ENCODE data around the gene C1QL1. TPM values are rescaled to one million over a fixed set of nuclear protein-coding genes. Genes with fewer than 3 reads are reported as not detected.

Gene C1QL1
- total and polyA plus RNA-seq, 2 of the 13 experiments (the other 11 are each of a cell fraction or from before 2014, with no cell fraction given): 0.11 TPM

DNA sequence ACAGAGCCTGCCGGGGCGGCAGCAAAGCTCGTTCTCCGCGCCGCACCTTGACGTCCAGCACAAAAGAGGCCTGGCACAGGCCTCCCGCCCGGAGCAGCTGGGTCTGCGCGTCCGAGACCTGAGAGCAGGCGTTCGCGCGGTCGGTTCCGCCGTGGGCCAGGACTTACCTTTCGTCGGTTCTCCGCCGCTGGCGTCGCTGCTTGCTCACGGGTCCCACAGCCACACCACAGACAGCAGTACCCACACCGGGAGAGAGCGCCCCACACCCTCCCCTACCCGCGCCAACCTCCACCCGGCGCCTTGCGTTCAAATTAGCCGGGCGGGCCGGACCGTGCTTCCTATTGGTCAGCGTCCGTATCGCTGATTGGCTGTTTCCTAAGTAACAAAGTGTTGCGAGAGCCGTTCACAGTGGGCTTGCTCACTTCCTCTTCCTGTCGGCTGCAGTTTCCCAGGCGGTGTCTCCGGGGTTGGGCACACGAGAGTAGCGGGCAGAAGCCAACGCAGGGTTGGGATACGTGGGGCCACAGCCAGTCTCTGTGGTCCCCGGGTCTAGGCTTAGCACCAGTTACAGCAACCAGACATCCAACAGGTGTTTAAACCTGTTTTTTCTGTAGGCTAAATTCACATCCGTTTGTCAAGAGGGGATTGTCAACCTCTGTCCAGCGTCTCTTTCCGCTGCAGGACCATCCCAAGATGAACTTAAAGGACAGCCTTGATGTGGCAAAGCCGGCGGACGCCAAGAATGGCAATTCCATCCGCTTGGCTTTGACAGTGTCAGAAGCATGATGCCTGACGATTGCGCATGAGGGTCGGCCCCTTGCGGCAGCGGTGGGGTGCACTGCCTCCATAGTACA lies 20.4 kb downstream of the C1QL1 start, which contains the start of gene KIF18B (continued):
- TF ChIP-seq ZNF614 (CRISPR knock-in tag; IDR thresholded peaks at IDR 0.05; ENCODE audit: borderline replicate concordance) (no peak; the same call in 1 of the 2 replicates), ZIK1 (CRISPR knock-in tag; IDR thresholded peaks at IDR 0.05; ENCODE audit: borderline replicate concordance, low read depth) (no peak), ZNF430 (CRISPR knock-in tag; IDR thresholded peaks at IDR 0.05) (no peak; the same call in 1 of the 2 replicates), GABPA (IDR thresholded peaks at IDR 0.05; ENCODE audit: low read depth, low read length) (peak; percentile 83), GABPA (CRISPR knock-in tag; IDR thresholded peaks at IDR 0.05; ENCODE audit: low read depth) (peak; percentile 95), ZNF343 (CRISPR knock-in tag; IDR thresholded peaks at IDR 0.05) (no peak; the same call in 1 of the 2 replicates), ZNF737 (CRISPR knock-in tag; IDR thresholded peaks at IDR 0.05; ENCODE audit: borderline replicate concordance) (peak; percentile 89; the same call in 1 of the 2 replicates), MIER3 (CRISPR knock-in tag; IDR thresholded peaks at IDR 0.05; ENCODE audit: borderline replicate concordance) (no peak), TCF7 (IDR thresholded peaks at IDR 0.05; ENCODE audit: low read depth) (no peak), JDP2 (CRISPR knock-in tag; IDR thresholded peaks at IDR 0.05; ENCODE audit: borderline replicate concordance) (no peak), ZNF296 (CRISPR knock-in tag; conservative IDR thresholded peaks at IDR 0.05) (0 out of 2 replicates have a peak, but pooled peaks have one; percentile 41), ZKSCAN1 (IDR thresholded peaks at IDR 0.05; ENCODE audit: low read length) (no peak), ZSCAN21 (CRISPR knock-in tag; IDR thresholded peaks at IDR 0.05; ENCODE audit: borderline replicate concordance) (no peak; the same call in 1 of the 2 replicates)
- TF ChIP-seq, protein P1, sequence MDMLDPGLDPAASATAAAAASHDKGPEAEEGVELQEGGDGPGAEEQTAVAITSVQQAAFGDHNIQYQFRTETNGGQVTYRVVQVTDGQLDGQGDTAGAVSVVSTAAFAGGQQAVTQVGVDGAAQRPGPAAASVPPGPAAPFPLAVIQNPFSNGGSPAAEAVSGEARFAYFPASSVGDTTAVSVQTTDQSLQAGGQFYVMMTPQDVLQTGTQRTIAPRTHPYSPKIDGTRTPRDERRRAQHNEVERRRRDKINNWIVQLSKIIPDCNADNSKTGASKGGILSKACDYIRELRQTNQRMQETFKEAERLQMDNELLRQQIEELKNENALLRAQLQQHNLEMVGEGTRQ (IDR thresholded peaks at IDR 0.05; ENCODE audit: low read depth, low read length): no peak
- TF ChIP-seq, protein P1 (CRISPR knock-in tag; IDR thresholded peaks at IDR 0.05; ENCODE audit: borderline replicate concordance): no peak
- TF ChIP-seq, protein P2, sequence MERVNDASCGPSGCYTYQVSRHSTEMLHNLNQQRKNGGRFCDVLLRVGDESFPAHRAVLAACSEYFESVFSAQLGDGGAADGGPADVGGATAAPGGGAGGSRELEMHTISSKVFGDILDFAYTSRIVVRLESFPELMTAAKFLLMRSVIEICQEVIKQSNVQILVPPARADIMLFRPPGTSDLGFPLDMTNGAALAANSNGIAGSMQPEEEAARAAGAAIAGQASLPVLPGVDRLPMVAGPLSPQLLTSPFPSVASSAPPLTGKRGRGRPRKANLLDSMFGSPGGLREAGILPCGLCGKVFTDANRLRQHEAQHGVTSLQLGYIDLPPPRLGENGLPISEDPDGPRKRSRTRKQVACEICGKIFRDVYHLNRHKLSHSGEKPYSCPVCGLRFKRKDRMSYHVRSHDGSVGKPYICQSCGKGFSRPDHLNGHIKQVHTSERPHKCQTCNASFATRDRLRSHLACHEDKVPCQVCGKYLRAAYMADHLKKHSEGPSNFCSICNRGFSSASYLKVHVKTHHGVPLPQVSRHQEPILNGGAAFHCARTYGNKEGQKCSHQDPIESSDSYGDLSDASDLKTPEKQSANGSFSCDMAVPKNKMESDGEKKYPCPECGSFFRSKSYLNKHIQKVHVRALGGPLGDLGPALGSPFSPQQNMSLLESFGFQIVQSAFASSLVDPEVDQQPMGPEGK (CRISPR knock-in tag; IDR thresholded peaks at IDR 0.05): peak; percentile 45
- TF ChIP-seq, protein P3, sequence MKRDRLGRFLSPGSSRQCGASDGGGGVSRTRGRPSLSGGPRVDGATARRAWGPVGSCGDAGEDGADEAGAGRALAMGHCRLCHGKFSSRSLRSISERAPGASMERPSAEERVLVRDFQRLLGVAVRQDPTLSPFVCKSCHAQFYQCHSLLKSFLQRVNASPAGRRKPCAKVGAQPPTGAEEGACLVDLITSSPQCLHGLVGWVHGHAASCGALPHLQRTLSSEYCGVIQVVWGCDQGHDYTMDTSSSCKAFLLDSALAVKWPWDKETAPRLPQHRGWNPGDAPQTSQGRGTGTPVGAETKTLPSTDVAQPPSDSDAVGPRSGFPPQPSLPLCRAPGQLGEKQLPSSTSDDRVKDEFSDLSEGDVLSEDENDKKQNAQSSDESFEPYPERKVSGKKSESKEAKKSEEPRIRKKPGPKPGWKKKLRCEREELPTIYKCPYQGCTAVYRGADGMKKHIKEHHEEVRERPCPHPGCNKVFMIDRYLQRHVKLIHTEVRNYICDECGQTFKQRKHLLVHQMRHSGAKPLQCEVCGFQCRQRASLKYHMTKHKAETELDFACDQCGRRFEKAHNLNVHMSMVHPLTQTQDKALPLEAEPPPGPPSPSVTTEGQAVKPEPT (CRISPR knock-in tag; IDR thresholded peaks at IDR 0.05; ENCODE audit: low read depth): no peak; the same call in 1 of the 2 replicates
- TF ChIP-seq, protein P4, sequence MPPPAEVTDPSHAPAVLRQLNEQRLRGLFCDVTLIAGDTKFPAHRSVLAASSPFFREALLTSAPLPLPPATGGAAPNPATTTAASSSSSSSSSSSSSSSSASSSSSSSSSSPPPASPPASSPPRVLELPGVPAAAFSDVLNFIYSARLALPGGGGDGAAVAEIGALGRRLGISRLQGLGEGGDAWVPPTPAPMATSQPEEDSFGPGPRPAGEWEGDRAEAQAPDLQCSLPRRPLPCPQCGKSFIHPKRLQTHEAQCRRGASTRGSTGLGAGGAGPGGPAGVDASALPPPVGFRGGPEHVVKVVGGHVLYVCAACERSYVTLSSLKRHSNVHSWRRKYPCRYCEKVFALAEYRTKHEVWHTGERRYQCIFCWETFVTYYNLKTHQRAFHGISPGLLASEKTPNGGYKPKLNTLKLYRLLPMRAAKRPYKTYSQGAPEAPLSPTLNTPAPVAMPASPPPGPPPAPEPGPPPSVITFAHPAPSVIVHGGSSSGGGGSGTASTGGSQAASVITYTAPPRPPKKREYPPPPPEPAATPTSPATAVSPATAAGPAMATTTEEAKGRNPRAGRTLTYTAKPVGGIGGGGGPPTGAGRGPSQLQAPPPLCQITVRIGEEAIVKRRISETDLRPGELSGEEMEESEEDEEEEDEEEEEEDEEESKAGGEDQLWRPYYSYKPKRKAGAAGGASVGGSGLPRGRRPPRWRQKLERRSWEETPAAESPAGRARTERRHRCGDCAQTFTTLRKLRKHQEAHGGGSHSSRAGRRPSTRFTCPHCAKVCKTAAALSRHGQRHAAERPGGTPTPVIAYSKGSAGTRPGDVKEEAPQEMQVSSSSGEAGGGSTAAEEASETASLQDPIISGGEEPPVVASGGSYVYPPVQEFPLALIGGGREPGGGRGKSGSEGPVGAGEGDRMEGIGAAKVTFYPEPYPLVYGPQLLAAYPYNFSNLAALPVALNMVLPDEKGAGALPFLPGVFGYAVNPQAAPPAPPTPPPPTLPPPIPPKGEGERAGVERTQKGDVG (CRISPR knock-in tag; IDR thresholded peaks at IDR 0.05; ENCODE audit: borderline replicate concordance): no peak

All from HepG2 (cell line).